GM12872 (cell line): ENCODE measurements around the gene CCM2L.

Source experiments
- TF ChIP-seq, protein P1 (sequence below): IDR thresholded peaks from 3 replicates; pipeline ENCODE4 v1.5.1; 2011; ENCODE audit warnings: low read depth, mild to moderate bottlenecking, low read length, moderate library complexity; ENCODE audit not compliant: insufficient read depth

Gene CCM2L

DNA sequence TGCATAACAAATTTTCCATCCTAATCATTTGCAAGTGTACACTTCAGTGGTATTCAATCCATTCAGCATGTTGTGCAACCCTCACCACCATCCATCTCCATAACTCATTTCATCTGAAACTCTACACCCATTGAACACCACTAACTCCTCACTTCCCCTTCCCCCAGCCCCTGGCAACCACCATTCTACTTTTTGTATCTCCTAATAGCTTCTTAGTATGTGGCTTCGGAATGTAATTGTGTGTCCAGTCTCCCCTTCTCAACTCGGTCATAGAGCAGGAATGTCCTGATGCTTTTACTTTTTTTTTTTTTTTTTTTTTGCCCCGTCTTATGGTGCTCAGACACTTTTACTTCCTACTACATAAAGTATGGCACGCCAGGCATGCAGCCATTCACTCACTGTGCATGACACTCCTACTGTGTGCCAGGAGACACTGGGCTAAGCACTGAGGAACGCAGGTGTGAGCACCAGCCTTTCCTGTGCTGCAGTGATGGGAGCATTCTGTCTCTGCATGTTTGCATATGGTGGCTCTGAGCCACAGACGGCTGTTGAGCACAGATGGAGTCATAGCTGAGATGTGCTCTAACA is 57.1 kb downstream of the CCM2L start:
- TF ChIP-seq, protein P1, sequence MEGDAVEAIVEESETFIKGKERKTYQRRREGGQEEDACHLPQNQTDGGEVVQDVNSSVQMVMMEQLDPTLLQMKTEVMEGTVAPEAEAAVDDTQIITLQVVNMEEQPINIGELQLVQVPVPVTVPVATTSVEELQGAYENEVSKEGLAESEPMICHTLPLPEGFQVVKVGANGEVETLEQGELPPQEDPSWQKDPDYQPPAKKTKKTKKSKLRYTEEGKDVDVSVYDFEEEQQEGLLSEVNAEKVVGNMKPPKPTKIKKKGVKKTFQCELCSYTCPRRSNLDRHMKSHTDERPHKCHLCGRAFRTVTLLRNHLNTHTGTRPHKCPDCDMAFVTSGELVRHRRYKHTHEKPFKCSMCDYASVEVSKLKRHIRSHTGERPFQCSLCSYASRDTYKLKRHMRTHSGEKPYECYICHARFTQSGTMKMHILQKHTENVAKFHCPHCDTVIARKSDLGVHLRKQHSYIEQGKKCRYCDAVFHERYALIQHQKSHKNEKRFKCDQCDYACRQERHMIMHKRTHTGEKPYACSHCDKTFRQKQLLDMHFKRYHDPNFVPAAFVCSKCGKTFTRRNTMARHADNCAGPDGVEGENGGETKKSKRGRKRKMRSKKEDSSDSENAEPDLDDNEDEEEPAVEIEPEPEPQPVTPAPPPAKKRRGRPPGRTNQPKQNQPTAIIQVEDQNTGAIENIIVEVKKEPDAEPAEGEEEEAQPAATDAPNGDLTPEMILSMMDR = no peak

GRCh38 chr20:32068174-32068573 is 57.9 kb downstream of the CCM2L start:
- TF ChIP-seq, protein P1 = no peak

- TF ChIP-seq, protein P1 = no peak
Measured at GRCh38 chr20:32069711-32070110, 59.5 kb downstream of the CCM2L start.

GRCh38 chr20:32070282-32070681 is 60.0 kb downstream of the CCM2L start:
- TF ChIP-seq, protein P1 = no peak

GRCh38 chr20:32070690-32071213 is 60.5 kb downstream of the CCM2L start:
- TF ChIP-seq, protein P1 = no peak

GRCh38 chr20:32071395-32072167 is 61.3 kb downstream of the CCM2L start:
- TF ChIP-seq, protein P1 = no peak

GRCh38 chr20:32072168-32072750 is 62.0 kb downstream of the CCM2L start:
- TF ChIP-seq, protein P1 = no peak
